Globus pallidus (tissue), 1 donor: ENCODE measurements around the gene ALDH2.
"Not testable (repeated sequence)": the region's sequence is repeated elsewhere in the genome, so short reads cannot be mapped to it uniquely, and the experiment has no call there.

Source experiments
- DNase-seq: peaks from one replicate; pipeline ENCODE4 v3.0.0-alpha.2; 2015; ENCODE audit warnings: low spot score

ALDH2 gene

GRCh38 chr12:111827907-111828306, 61.2 kb downstream of the ALDH2 start:
- no peak for DNase-seq

GRCh38 chr12:111828338-111828979, 61.7 kb downstream of the ALDH2 start:
- no peak for DNase-seq

GRCh38 chr12:111829635-111830034, 62.9 kb downstream of the ALDH2 start:
- not testable (repeated sequence) for DNase-seq

DNA sequence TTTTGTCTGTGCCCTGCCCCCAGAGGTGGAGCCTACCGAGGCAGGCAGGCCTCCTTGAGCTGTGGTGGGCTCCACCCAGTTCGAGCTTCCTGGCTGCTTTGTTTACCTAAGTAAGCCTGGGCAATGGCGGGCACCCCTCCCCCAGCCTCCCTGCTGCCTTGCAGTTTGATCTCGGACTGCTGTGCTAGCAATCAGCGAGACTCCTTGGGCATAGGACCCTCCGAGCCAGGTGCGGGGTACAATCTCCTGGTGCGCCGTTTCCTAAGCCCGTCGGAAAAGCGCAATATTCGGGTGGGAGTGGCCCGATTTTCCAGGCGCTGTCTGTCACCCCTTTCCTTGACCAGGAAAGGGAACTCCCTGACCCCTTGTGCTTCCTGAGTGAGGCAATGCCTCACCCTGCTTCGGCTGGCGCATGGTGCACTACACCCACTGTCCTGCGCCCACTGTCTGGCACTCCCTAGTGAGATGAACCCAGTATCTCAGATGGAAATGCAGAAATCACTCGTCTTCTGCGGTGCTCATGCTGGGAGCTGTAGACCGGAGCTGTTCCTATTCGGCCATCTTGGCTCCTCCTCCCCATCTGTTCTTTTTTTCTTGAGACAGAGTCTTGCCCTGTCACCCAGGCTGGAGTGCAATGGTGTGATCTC, 68.1 kb downstream of the ALDH2 start:
- DNase-seq = not testable (repeated sequence)

DNA sequence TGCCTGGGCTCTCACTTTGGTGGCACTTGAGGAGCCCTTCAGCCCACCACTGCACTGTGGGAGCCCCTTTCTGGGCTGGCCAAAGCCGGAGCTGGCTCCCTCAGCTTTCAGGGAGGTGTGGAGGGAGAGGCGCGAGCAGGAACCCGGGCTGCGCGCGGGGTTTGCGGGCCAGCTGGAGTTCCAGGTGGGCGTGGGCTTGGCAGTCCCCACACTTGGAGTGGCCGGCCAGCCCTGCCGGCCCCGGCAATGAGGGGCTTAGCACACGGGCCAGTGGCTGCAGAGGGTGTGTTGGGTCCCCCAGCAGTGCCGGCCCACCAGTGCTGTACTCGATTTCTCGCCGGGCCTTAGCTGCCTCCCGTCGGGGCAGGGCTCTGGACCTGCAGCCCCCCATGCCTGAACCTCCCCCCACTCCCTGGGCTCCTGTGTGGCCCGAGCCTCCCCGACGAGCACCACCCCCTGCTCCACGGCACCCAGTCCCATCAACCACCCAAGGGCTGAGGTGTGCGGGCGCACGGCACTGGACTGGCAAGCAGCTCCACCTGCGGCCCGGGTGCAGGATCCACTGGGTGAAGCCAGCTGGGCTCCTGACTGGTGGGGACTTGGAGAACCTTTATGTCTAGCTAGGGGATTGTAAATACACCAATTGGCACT, 68.9 kb downstream of the ALDH2 start:
- not testable (repeated sequence) for DNase-seq

GRCh38 chr12:111838353-111838752, 71.6 kb downstream of the ALDH2 start:
- no peak for DNase-seq

GRCh38 chr12:111840807-111841206, 74.1 kb downstream of the ALDH2 start:
- DNase-seq = no peak

GRCh38 chr12:111841236-111841749, 74.6 kb downstream of the ALDH2 start:
- no peak for DNase-seq

DNA sequence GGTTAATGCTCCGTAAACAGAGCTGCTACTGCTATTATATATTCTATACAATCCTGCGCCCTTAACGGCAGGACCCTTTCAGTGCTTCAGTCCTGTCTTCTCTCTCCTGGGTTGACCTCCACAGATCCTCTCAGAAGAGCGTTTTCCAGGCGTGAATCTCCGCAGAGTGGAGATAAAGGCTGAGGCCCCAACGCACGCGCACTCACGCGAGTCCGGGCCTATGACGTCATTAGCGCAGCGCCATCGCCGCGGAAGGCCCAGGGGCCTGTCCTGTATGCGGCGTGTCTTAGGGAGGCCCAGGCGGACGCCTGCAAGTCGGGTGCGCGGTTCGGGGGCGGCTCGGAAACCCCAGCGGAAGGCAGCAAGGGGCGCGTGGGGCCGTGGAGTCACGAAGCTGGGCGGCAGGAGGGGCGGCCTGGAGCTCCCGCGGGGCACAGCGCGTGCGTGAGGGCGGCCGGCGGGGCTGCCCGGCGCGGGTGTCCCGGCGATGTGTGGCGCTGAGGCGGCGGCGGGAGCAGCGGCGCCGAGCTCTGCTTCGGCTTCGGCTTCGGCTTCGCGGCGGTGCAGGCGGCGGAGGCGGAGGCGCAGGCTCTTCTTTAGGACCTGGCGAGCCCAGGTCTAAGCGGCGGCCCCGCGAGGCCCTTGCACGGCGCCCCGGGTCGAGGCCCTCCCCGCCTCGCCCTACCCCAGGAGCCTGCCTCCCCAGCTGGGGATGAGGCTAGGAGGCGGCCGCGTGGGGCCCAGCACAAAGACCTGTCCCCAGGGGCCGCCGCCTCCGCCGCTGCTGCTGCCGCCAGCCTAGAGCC, 75.2 kb downstream of the ALDH2 start, which contains the start of gene MAPKAPK5:
TSS of gene MAPKAPK5 (plus strand) at position 479 of the 806 bp plus-strand sequence. CDS start 506 bp downstream, outside the sequence.
- DNase-seq = peak; percentile 87

DNA sequence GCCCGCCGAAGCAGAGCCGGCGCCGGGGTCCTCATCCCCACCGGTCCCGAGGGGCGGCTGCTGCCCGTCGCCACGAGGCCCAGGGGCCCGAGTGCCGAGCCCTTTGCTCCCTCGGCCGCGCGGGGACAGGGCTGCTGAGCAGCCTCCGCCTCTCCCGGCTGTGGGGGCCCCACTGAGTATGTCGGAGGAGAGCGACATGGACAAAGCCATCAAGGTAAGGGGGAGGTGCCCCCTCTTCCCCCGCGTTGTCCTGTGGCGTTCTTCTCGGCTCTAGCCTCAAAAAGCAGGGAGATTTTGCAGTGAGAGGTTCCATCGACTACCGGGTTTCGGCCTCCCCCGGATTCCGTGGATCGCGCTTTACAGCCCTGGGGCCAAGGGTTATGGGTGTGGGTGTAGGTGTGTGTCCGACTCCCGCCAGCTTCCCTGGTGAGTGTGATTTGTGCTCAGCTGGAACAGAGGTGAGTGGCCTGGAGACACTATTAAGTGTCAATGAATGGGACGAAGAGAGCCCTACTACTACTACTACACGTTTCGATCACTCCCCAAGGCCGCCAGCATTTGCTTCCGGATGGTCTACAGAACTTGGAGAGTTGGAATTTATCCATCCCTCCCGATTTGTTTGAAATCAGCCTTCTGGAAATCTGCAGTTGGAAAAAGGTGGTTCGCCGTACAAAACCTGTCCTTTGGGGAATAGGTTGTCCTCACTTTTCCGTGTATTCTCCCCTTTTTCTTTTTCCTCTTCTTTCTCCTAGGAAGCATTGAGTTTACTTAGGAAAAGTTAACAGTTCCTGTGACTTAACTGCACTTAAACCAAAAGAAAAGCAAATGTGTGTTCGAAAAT, 76.0 kb downstream of the ALDH2 start:
- DNase-seq = no peak

- DNase-seq = no peak
Measured at GRCh38 chr12:111846016-111846415, 79.3 kb downstream of the ALDH2 start.

GRCh38 chr12:111850526-111850925, 83.8 kb downstream of the ALDH2 start:
- DNase-seq = no peak

GRCh38 chr12:111858186-111858585, 91.5 kb downstream of the ALDH2 start:
- no peak for DNase-seq

GRCh38 chr12:111858778-111859177, 92.0 kb downstream of the ALDH2 start:
- no peak for DNase-seq

DNA sequence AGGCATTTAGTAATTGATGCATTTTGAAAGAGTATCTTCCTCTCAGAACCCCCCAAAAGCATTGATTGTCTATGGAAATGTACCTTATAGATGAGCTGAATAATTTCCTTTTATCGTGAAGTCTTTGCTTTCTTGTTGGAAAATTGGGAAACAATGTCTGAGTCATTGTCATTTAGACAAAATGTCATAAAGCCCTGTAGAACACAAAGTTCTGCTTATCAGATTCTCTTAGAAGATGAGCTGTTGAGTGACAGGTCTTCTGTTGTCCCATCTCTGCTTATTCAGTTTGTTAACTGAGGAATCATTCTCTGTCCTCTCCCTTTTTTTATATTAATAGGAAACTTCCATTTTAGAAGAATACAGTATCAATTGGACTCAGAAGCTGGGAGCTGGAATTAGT, 98.2 kb downstream of the ALDH2 start:
- DNase-seq = no peak
